CD14-positive monocyte (primary cell): Measurements from ENCODE around the gene TBC1D2. TPM values are rescaled to one million over a fixed set of nuclear protein-coding genes. Genes with fewer than 3 reads are reported as not detected.

Source experiments
- DNase-seq, 3 donors: peaks; one replicate each; pipeline ENCODE4 v3.0.0-alpha.2; 2011 to 2022
- H2AFZ ChIP-seq: 2 replicates; pipeline ENCODE4 v1.6.0; 2012; ENCODE audit warnings: mild to moderate bottlenecking, low read depth, low read length, inconsistent platforms; ENCODE audit not compliant: insufficient read depth, poor library complexity, severe bottlenecking
- H3K27ac ChIP-seq, 2 donors: 1 replicate in 1 of 2; 2 replicates in 1 of 2; pipeline ENCODE4 v1.5.1; 2012 to 2013; ENCODE audit warnings: low read length in 2 of 2, control low read depth in 1 of 2, inconsistent platforms in 1 of 2, low read depth in 1 of 2, mild to moderate bottlenecking in 1 of 2
- H3K27me3 ChIP-seq, 2 donors: one replicate each; pipeline versions ENCODE4 v1.6.0 to v1.6.1; 2011 to 2013; ENCODE audit warnings: low read length in 2 of 2; ENCODE audit not compliant: control insufficient read depth in 2 of 2, insufficient read depth in 2 of 2
- H3K36me3 ChIP-seq, 2 donors: replicated peaks in 1 of 2; 1 replicate in 1 of 2; 2 replicates in 1 of 2; pipeline versions ENCODE4 v1.5.1 to v1.6.1; 2012 to 2013; ENCODE audit warnings: low read length in 2 of 2, control low read depth in 1 of 2, inconsistent platforms in 1 of 2, mild to moderate bottlenecking in 1 of 2; ENCODE audit not compliant: insufficient read depth in 2 of 2, control insufficient read depth in 1 of 2
- H3K4me1 ChIP-seq, 2 donors: 1 replicate in 1 of 2; 2 replicates in 1 of 2; pipeline versions ENCODE4 v1.5.1 to v1.6.1; 2012 to 2013; ENCODE audit warnings: low read length in 2 of 2, control low read depth in 1 of 2, inconsistent platforms in 1 of 2, mild to moderate bottlenecking in 1 of 2, moderate library complexity in 1 of 2; ENCODE audit not compliant: insufficient read depth in 2 of 2, control insufficient read depth in 1 of 2
- H3K4me2 ChIP-seq: replicated peaks from 2 replicates; pipeline ENCODE3; 2012; ENCODE audit warnings: low read length, moderate library complexity, mild to moderate bottlenecking; ENCODE audit not compliant: poor library complexity, severe bottlenecking; ENCODE audit errors: extremely low read depth
- H3K4me3 ChIP-seq, 3 experiments: fragments of 200-600 bp in 1 of 3; sonication (generic) in 1 of 3; replicated peaks in 1 of 3; 1 replicate in 2 of 3; 2 replicates in 1 of 3; pipeline ENCODE4 v1.5.1; 2011 to 2013; ENCODE audit warnings: low read length in 3 of 3, mild to moderate bottlenecking in 3 of 3, control low read depth in 2 of 3, low read depth in 2 of 3, inconsistent platforms in 1 of 3, moderate library complexity in 1 of 3
- H3K79me2 ChIP-seq: 2 replicates; pipeline ENCODE4 v1.6.0; 2012; ENCODE audit warnings: mild to moderate bottlenecking, control low read depth, inconsistent platforms, low read length, moderate library complexity; ENCODE audit not compliant: insufficient read depth
- H3K9ac ChIP-seq: 2 replicates; pipeline ENCODE4 v1.6.0; 2017; ENCODE audit warnings: low read length, mild to moderate bottlenecking; ENCODE audit not compliant: insufficient read depth, poor library complexity, severe bottlenecking
- H3K9me3 ChIP-seq, 2 donors: replicated peaks in 1 of 2; 1 replicate in 1 of 2; 2 replicates in 1 of 2; pipeline versions ENCODE4 v1.5.1 to v1.6.1; 2012 to 2013; ENCODE audit warnings: low read length in 2 of 2, control low read depth in 1 of 2; ENCODE audit not compliant: control insufficient read depth in 1 of 2, insufficient read depth in 1 of 2
- H4K20me1 ChIP-seq: 2 replicates; pipeline ENCODE4 v1.6.0; 2012; ENCODE audit warnings: mild to moderate bottlenecking, low read length, control low read depth, moderate library complexity; ENCODE audit not compliant: insufficient read depth
- H3K27ac Mint-ChIP-seq, 7 donors: one replicate each; pipeline ENCODE4 v1.8.0; 2020; ENCODE audit warnings: mild to moderate bottlenecking in 7 of 7, mixed read lengths in 7 of 7, moderate library complexity in 6 of 7, inconsistent platforms in 2 of 7
- H3K27me3 Mint-ChIP-seq, 3 donors: one replicate each; pipeline ENCODE4 v1.8.0; 2021 to 2022; ENCODE audit warnings: low read depth in 3 of 3, mild to moderate bottlenecking in 3 of 3, mixed read lengths in 3 of 3, moderate library complexity in 3 of 3, inconsistent platforms in 1 of 3
- H3K36me3 Mint-ChIP-seq, 2 donors: one replicate each; pipeline ENCODE4 v1.8.0; 2020; ENCODE audit warnings: mixed read lengths in 2 of 2, inconsistent platforms in 1 of 2, mild to moderate bottlenecking in 1 of 2
- H3K4me1 Mint-ChIP-seq: one replicate; pipeline ENCODE4 v1.8.0; 2020; ENCODE audit warnings: mild to moderate bottlenecking, mixed read lengths
- H3K4me3 Mint-ChIP-seq, 2 donors: one replicate each; pipeline ENCODE4 v1.8.0; 2020; ENCODE audit warnings: mild to moderate bottlenecking in 2 of 2, mixed read lengths in 2 of 2, moderate library complexity in 1 of 2
- H3K9me3 Mint-ChIP-seq, 7 donors: one replicate each; pipeline ENCODE4 v1.8.0; 2020 to 2022; ENCODE audit warnings: mixed read lengths in 7 of 7, mild to moderate bottlenecking in 6 of 7, moderate library complexity in 6 of 7, inconsistent platforms in 2 of 7
- CTCF ChIP-seq: fragments of 200-600 bp; IDR thresholded peaks from one replicate; pipeline ENCODE4 v1.8.0; 2022; ENCODE audit warnings: antibody characterized with exemption, mild to moderate bottlenecking
- WGBS: methylation state at CpG from one replicate; pipeline ENCODE4 v1.1.5; 2013; ENCODE audit warnings: missing lambda C conversion rate; ENCODE audit not compliant: insufficient coverage; 5-methylcytosine and 5-hydroxymethylcytosine counted together
- intact Hi-C, 2 donors: fragments of 100-400 bp; cut with micrococcal nuclease; formaldehyde crosslinking; loops; one replicate each; pipeline versions ENCODE4 v1.15.0 to v1.15.1; 2023
- polyA plus RNA-seq, 3 donors: library from polyadenylated mRNA; depleted of rRNA in 1 of 3; unstranded in 2 of 3; stranded (reverse) in 1 of 3; fragments of 300-500 nt in 2 of 3; fragments of >200 nt in 1 of 3; fragmentation: Illumina TruSeq in 2 of 3; gene quantifications; 1 replicate in 2 of 3; 2 replicates in 1 of 3; pipeline ENCODE4 v1.2.3, GENCODE V29; 2012 to 2021

TBC1D2 gene
- polyA plus RNA-seq, 3 donors, result 23.2 to 55.7 (median 34.4) TPM

GRCh38 chr9:98234245-98234825 is 21.1 kb downstream of the TBC1D2 start:
- no peaks in the 10 kb centered on the region for H3K27me3 Mint-ChIP-seq
- H3K36me3 Mint-ChIP-seq, result peaks cover 64 to 85% of the 10 kb centered on the region in 2 donors
- peaks cover 24% of the 10 kb centered on the region for H3K4me1 Mint-ChIP-seq
- Histone ChIP-seq H3K9me3 (no peaks in the 10 kb centered on the region), H2AFZ (no peak overlapping the region), H3K79me2 (peaks cover 72% of the 10 kb centered on the region), H3K4me1 (peaks cover 10 to 15% of the 10 kb centered on the region in 2 donors), H3K36me3 (peaks cover 65 to 85% of the 10 kb centered on the region in 2 donors), H3K4me2 (no peak overlapping the region), H3K27me3 (no peaks in the 10 kb centered on the region), H3K9ac (no peak overlapping the region), H3K27ac (peak overlapping the region in 1 of 2 donors; percentile 52), H3K4me3 (no peak overlapping the region), H4K20me1 (peaks cover 59% of the 10 kb centered on the region)
- no peak for TF ChIP-seq CTCF
- 98% methylated on average over 8 of the region's 9 CpGs for WGBS
- no peak overlapping the region for H3K4me3 Mint-ChIP-seq
- H3K27ac Mint-ChIP-seq, result peak overlapping the region in 3 of 7 donors; percentile 35 to 84 (median 40)
- H3K9me3 Mint-ChIP-seq, result no peaks in the 10 kb centered on the region
- no peak for DNase-seq
- intact Hi-C loops, result no loop called here

- no peak overlapping the region for H2AFZ ChIP-seq
- no peak for TF ChIP-seq CTCF
- intact Hi-C loops, result no loop called here
- DNase-seq, result no peak
- no peaks in the 10 kb centered on the region for H3K27me3 Mint-ChIP-seq
- H3K4me3 Mint-ChIP-seq, result no peak overlapping the region
- H3K27ac Mint-ChIP-seq, result peak overlapping the region in 6 of 7 donors; percentile 12 to 88 (median 54)
- peaks cover 66% of the 10 kb centered on the region for H4K20me1 ChIP-seq
- H3K9ac ChIP-seq, result no peak overlapping the region
- no peak overlapping the region for H3K4me3 ChIP-seq
- H3K27me3 ChIP-seq, result no peaks in the 10 kb centered on the region
- peaks cover 75 to 88% of the 10 kb centered on the region in 2 donors for H3K36me3 ChIP-seq
- 100% methylated on average over 3 of the region's 5 CpGs for WGBS
- H3K9me3 ChIP-seq, result no peaks in the 10 kb centered on the region
- H3K79me2 ChIP-seq, result peaks cover 58% of the 10 kb centered on the region
- H3K9me3 Mint-ChIP-seq, result no peaks in the 10 kb centered on the region
- H3K27ac ChIP-seq, result peak overlapping the region in 1 of 2 donors; percentile 52
- H3K4me1 ChIP-seq, result peaks cover 10 to 13% of the 10 kb centered on the region in 2 donors
- H3K4me1 Mint-ChIP-seq, result peaks cover 24% of the 10 kb centered on the region
- H3K4me2 ChIP-seq, result no peak overlapping the region
- H3K36me3 Mint-ChIP-seq, result peaks cover 76 to 93% of the 10 kb centered on the region in 2 donors
These were observed 22.5 kb downstream of the TBC1D2 start for GRCh38 chr9:98232926-98233325.
